GM12875 (cell line): Measurements from ENCODE around the gene ROGDI.

Source experiments
- H3K4me3 ChIP-seq: one replicate; pipeline ENCODE4 v1.5.1; 2011; ENCODE audit warnings: low read depth, low read length, control low read depth
- CTCF ChIP-seq: IDR thresholded peaks from 2 replicates; pipeline ENCODE4 v1.5.1; 2011; ENCODE audit warnings: low read depth, mild to moderate bottlenecking, control low read depth, inconsistent platforms, low read length, moderate library complexity, borderline replicate concordance; ENCODE audit not compliant: insufficient read depth

The ROGDI gene

GRCh38 chr16:4763791-4764190 lies 38.6 kb downstream of the ROGDI start:
- TF ChIP-seq CTCF, result no peak
- H3K4me3 ChIP-seq, result no peak overlapping the region

GRCh38 chr16:4762205-4762604 lies 40.2 kb downstream of the ROGDI start:
- H3K4me3 ChIP-seq, result no peak overlapping the region
- TF ChIP-seq CTCF, result no peak

- no peak overlapping the region for H3K4me3 ChIP-seq
- no peak for TF ChIP-seq CTCF
These were observed 42.1 kb downstream of the ROGDI start for GRCh38 chr16:4760221-4760910.

GRCh38 chr16:4755687-4756086 lies 46.7 kb downstream of the ROGDI start:
- TF ChIP-seq CTCF, result no peak

GRCh38 chr16:4754865-4755264 lies 47.6 kb downstream of the ROGDI start:
- no peak for TF ChIP-seq CTCF
- no peak overlapping the region for H3K4me3 ChIP-seq

More at GRCh38 chr16:4755687-4756086, 46.7 kb downstream of the ROGDI start:
- no peak overlapping the region for H3K4me3 ChIP-seq

- TF ChIP-seq CTCF, result no peak
- H3K4me3 ChIP-seq, result no peak overlapping the region
These were observed 49.2 kb downstream of the ROGDI start for GRCh38 chr16:4753227-4753626.

- no peak for TF ChIP-seq CTCF
- no peak overlapping the region for H3K4me3 ChIP-seq
These were observed 49.9 kb downstream of the ROGDI start for GRCh38 chr16:4752351-4753100.
